Trophoblast cell (in vitro differentiated cells and primary cell): ENCODE results near the gene IL36RN.

Source experiments
- DNase-seq, 2 donors: peaks; one replicate each; pipeline ENCODE4 v3.0.0-alpha.2; 2016
- H2AFZ ChIP-seq: 2 replicates; pipeline ENCODE4 v1.6.1; 2013; ENCODE audit warnings: low read length, moderate library complexity, mild to moderate bottlenecking; ENCODE audit not compliant: insufficient read depth, poor library complexity
- H2AK5ac ChIP-seq: 2 replicates; pipeline ENCODE4 v1.6.1; 2013; ENCODE audit warnings: mild to moderate bottlenecking, low read length
- H2BK120ac ChIP-seq: 2 replicates; pipeline ENCODE4 v1.6.1; 2013; ENCODE audit warnings: low read length, mild to moderate bottlenecking, moderate library complexity; ENCODE audit not compliant: insufficient read depth, poor library complexity
- H2BK12ac ChIP-seq: 2 replicates; pipeline ENCODE4 v1.6.1; 2013; ENCODE audit warnings: mild to moderate bottlenecking, low read length, moderate library complexity
- H2BK5ac ChIP-seq: 2 replicates; pipeline ENCODE4 v1.6.1; 2013; ENCODE audit warnings: low read length, low read depth, moderate library complexity, mild to moderate bottlenecking; ENCODE audit not compliant: poor library complexity
- H3K14ac ChIP-seq: 2 replicates; pipeline ENCODE4 v1.6.1; 2013; ENCODE audit warnings: mild to moderate bottlenecking, low read length
- H3K18ac ChIP-seq: 2 replicates; pipeline ENCODE4 v1.6.1; 2013; ENCODE audit warnings: mild to moderate bottlenecking, low read length
- H3K23ac ChIP-seq: 2 replicates; pipeline ENCODE4 v1.6.1; 2013; ENCODE audit warnings: low read length
- H3K27ac ChIP-seq: 2 replicates; pipeline ENCODE4 v1.5.1; 2013; ENCODE audit warnings: low read depth, mild to moderate bottlenecking, inconsistent platforms, low read length, moderate library complexity
- H3K27me3 ChIP-seq: 2 replicates; pipeline ENCODE4 v1.6.1; 2013; ENCODE audit warnings: inconsistent platforms, mild to moderate bottlenecking, low read length, moderate library complexity; ENCODE audit not compliant: insufficient read depth
- H3K36me3 ChIP-seq, 2 experiments: 1 replicate in 1 of 2; 2 replicates in 1 of 2; pipeline ENCODE4 v1.6.1; 2013; ENCODE audit warnings: low read length in 2 of 2, mild to moderate bottlenecking in 2 of 2, moderate library complexity in 1 of 2; ENCODE audit not compliant: insufficient read depth in 2 of 2, control insufficient read depth in 1 of 2
- H3K4ac ChIP-seq: 2 replicates; pipeline ENCODE4 v1.6.1; 2013; ENCODE audit warnings: low read depth, mild to moderate bottlenecking, low read length, moderate library complexity
- H3K4me1 ChIP-seq, 2 experiments: 1 replicate in 1 of 2; 2 replicates in 1 of 2; pipeline ENCODE4 v1.6.1; 2013; ENCODE audit warnings: low read length in 2 of 2, mild to moderate bottlenecking in 2 of 2, moderate library complexity in 1 of 2; ENCODE audit not compliant: insufficient read depth in 2 of 2, control insufficient read depth in 1 of 2
- H3K4me2 ChIP-seq: 2 replicates; pipeline ENCODE4 v1.6.1; 2013; ENCODE audit warnings: inconsistent platforms, mild to moderate bottlenecking, low read length, moderate library complexity
- H3K4me3 ChIP-seq: 2 replicates; pipeline ENCODE4 v1.5.1; 2013; ENCODE audit warnings: mild to moderate bottlenecking, low read depth, low read length, inconsistent platforms
- H3K79me1 ChIP-seq: one replicate; pipeline ENCODE4 v1.6.1; 2013; ENCODE audit warnings: low read length
- H3K79me2 ChIP-seq: 2 replicates; pipeline ENCODE4 v1.6.1; 2013; ENCODE audit warnings: low read length, mild to moderate bottlenecking; ENCODE audit not compliant: control insufficient read depth, insufficient read depth, poor library complexity
- H3K9ac ChIP-seq: 2 replicates; pipeline ENCODE4 v1.6.1; 2013; ENCODE audit warnings: mild to moderate bottlenecking, low read length
- H3K9me3 ChIP-seq: 2 replicates; pipeline ENCODE4 v1.6.1; 2013; ENCODE audit warnings: low read depth, mild to moderate bottlenecking, control low read depth, inconsistent platforms, low read length; ENCODE audit not compliant: insufficient read depth
- H4K12ac ChIP-seq: 2 replicates; pipeline ENCODE4 v1.6.1; 2013; ENCODE audit warnings: low read depth, mild to moderate bottlenecking, low read length, moderate library complexity
- H4K8ac ChIP-seq: 2 replicates; pipeline ENCODE4 v1.6.1; 2013; ENCODE audit warnings: low read depth, mild to moderate bottlenecking, low read length, moderate library complexity
- H4K91ac ChIP-seq: one replicate; pipeline ENCODE4 v1.6.1; 2013; ENCODE audit warnings: low read depth, mild to moderate bottlenecking, low read length, moderate library complexity
- WGBS: extraction: QIAGEN DNeasy Blood & Tissue Kit; methylation state at CpG from one replicate; pipeline ENCODE4 v1.1.7; 2013; ENCODE audit warnings: missing lambda C conversion rate; ENCODE audit not compliant: insufficient read length, insufficient coverage; ENCODE audit errors: extremely low coverage; 5-methylcytosine and 5-hydroxymethylcytosine counted together

The IL36RN gene

GRCh38 chr2:113075600-113075999 lies 16.6 kb downstream of the IL36RN start:
- H3K9ac ChIP-seq, result no peak overlapping the region
- no peak overlapping the region for H2BK120ac ChIP-seq
- no peak overlapping the region for H3K18ac ChIP-seq
- no peak overlapping the region for H2AFZ ChIP-seq
- H3K4me2 ChIP-seq, result no peak overlapping the region
- H3K36me3 ChIP-seq, result no peaks in the 10 kb centered on the region
- H3K4me1 ChIP-seq, result peaks cover 0 to 3% of the 10 kb centered on the region in 2 experiments
- H3K79me2 ChIP-seq, result no peaks in the 10 kb centered on the region
- no peak for DNase-seq
- no peak overlapping the region for H2BK5ac ChIP-seq
- H3K14ac ChIP-seq, result no peak overlapping the region
- no peak overlapping the region for H4K8ac ChIP-seq
- no CpG with 5 or more reads among the region's 3 CpGs for WGBS
- H3K4ac ChIP-seq, result no peak overlapping the region
- no peak overlapping the region for H3K4me3 ChIP-seq
- no peak overlapping the region for H3K23ac ChIP-seq
- H2BK12ac ChIP-seq, result no peak overlapping the region
- H3K9me3 ChIP-seq, result peaks cover 2% of the 10 kb centered on the region
- H4K91ac ChIP-seq, result no peak overlapping the region
- H2AK5ac ChIP-seq, result no peak overlapping the region
- H3K27ac ChIP-seq, result no peak overlapping the region
- H3K27me3 ChIP-seq, result no peaks in the 10 kb centered on the region
- H4K12ac ChIP-seq, result no peak overlapping the region
- H3K79me1 ChIP-seq, result no peaks in the 10 kb centered on the region

- H4K91ac ChIP-seq, result no peak overlapping the region
- no peak overlapping the region for H3K23ac ChIP-seq
- no peak overlapping the region for H2AFZ ChIP-seq
- H3K14ac ChIP-seq, result no peak overlapping the region
- H3K4me3 ChIP-seq, result no peak overlapping the region
- no peak overlapping the region for H3K9ac ChIP-seq
- no peak for DNase-seq
- no peak overlapping the region for H3K4me2 ChIP-seq
- no peaks in the 10 kb centered on the region for H3K79me2 ChIP-seq
- no peak overlapping the region for H3K27ac ChIP-seq
- H3K4me1 ChIP-seq, result peaks cover 0 to 2% of the 10 kb centered on the region in 2 experiments
- no peaks in the 10 kb centered on the region for H3K27me3 ChIP-seq
- peaks cover 2% of the 10 kb centered on the region for H3K9me3 ChIP-seq
- no peak overlapping the region for H4K12ac ChIP-seq
- H3K4ac ChIP-seq, result no peak overlapping the region
- no peak overlapping the region for H2BK5ac ChIP-seq
- H2AK5ac ChIP-seq, result no peak overlapping the region
- H3K36me3 ChIP-seq, result no peaks in the 10 kb centered on the region
- no peak overlapping the region for H2BK120ac ChIP-seq
- WGBS, result no CpG with 5 or more reads among the region's 3 CpGs
- H3K79me1 ChIP-seq, result no peaks in the 10 kb centered on the region
- no peak overlapping the region for H4K8ac ChIP-seq
- H3K18ac ChIP-seq, result no peak overlapping the region
- H2BK12ac ChIP-seq, result no peak overlapping the region
These were observed 18.1 kb downstream of the IL36RN start for GRCh38 chr2:113076954-113077669.

- H3K23ac ChIP-seq, result no peak overlapping the region
- H2BK120ac ChIP-seq, result no peak overlapping the region
These were observed 18.9 kb downstream of the IL36RN start for GRCh38 chr2:113077921-113078320.

GRCh38 chr2:113078350-113078839 lies 19.4 kb downstream of the IL36RN start:
- DNase-seq, result no peak
- no peak overlapping the region for H3K27ac ChIP-seq
- H2AK5ac ChIP-seq, result no peak overlapping the region
- no peak overlapping the region for H3K23ac ChIP-seq
- no peak overlapping the region for H4K8ac ChIP-seq
- no peak overlapping the region for H4K91ac ChIP-seq
- no peaks in the 10 kb centered on the region for H3K36me3 ChIP-seq
- H3K14ac ChIP-seq, result no peak overlapping the region
- no peak overlapping the region for H3K18ac ChIP-seq
- WGBS, result no CpG with 5 or more reads among the region's 6 CpGs
- H2BK12ac ChIP-seq, result no peak overlapping the region
- H4K12ac ChIP-seq, result no peak overlapping the region
- no peak overlapping the region for H3K4me2 ChIP-seq
- H2BK5ac ChIP-seq, result no peak overlapping the region
- H3K9me3 ChIP-seq, result no peaks in the 10 kb centered on the region
- no peaks in the 10 kb centered on the region for H3K79me2 ChIP-seq
- no peaks in the 10 kb centered on the region for H3K27me3 ChIP-seq
- H3K4me1 ChIP-seq, result no peaks in the 10 kb centered on the region
- H2AFZ ChIP-seq, result no peak overlapping the region
- no peaks in the 10 kb centered on the region for H3K79me1 ChIP-seq
- no peak overlapping the region for H2BK120ac ChIP-seq
- no peak overlapping the region for H3K9ac ChIP-seq
- no peak overlapping the region for H3K4me3 ChIP-seq
- no peak overlapping the region for H3K4ac ChIP-seq

More at GRCh38 chr2:113077921-113078320, 18.9 kb downstream of the IL36RN start:
- no peaks in the 10 kb centered on the region for H3K9me3 ChIP-seq
- H3K14ac ChIP-seq, result no peak overlapping the region
- no peak overlapping the region for H4K91ac ChIP-seq
- H3K18ac ChIP-seq, result no peak overlapping the region
- H3K36me3 ChIP-seq, result no peaks in the 10 kb centered on the region
- no peak overlapping the region for H3K4ac ChIP-seq
- no peak overlapping the region for H2BK12ac ChIP-seq
- no peak overlapping the region for H2AFZ ChIP-seq
- H3K9ac ChIP-seq, result no peak overlapping the region
- H3K27ac ChIP-seq, result no peak overlapping the region
- H2AK5ac ChIP-seq, result no peak overlapping the region
- H4K8ac ChIP-seq, result no peak overlapping the region
- no peak for DNase-seq
- no CpG with 5 or more reads among the region's 1 CpG for WGBS
- no peaks in the 10 kb centered on the region for H3K27me3 ChIP-seq
- H3K4me1 ChIP-seq, result no peaks in the 10 kb centered on the region
- no peaks in the 10 kb centered on the region for H3K79me2 ChIP-seq
- no peak overlapping the region for H3K4me3 ChIP-seq
- H2BK5ac ChIP-seq, result no peak overlapping the region
- H3K4me2 ChIP-seq, result no peak overlapping the region
- no peak overlapping the region for H4K12ac ChIP-seq
- no peaks in the 10 kb centered on the region for H3K79me1 ChIP-seq
